ENCODE results near the gene RNF213.

DNA sequence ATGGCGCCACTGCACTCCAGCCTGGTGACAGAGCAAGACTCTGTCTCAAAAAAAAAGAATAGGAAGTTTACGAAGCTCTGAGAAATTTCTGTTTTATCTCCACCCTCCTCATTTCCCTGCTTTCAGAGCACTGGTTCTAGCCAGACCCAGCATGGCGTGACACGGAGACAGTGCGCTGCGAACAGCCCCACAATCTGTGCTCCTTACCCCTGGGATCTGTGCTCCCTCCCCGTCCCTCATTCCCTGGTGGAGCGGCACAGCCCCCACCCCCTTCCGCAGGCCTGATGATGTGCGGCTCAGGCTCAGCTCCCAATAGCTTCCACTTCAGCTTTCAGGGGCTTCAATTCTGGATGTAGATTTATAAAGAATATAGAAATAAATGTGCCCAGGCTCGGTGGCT lies 98.2 kb downstream of the RNF213 start:
- TF ChIP-seq RB1 (IDR thresholded peaks at IDR 0.05; ENCODE audit: borderline replicate concordance) = no peak
- no peak for TF ChIP-seq CTCF (IDR thresholded peaks at IDR 0.05 in 2 of 3, conservative IDR thresholded peaks at IDR 0.05 in 1 of 3; ENCODE audit: control insufficient read depth in 2 of 3, extremely low read depth in 1 of 3, insufficient read depth in 1 of 3, low read depth in 3 of 3, low read length in 3 of 3)
- TF ChIP-seq IRF3 (IDR thresholded peaks at IDR 0.05) = no peak
- TF ChIP-seq BCL11A (IDR thresholded peaks at IDR 0.05; ENCODE audit: low read depth, low read length) = no peak
- no peak for TF ChIP-seq POLR2AphosphoS5 (IDR thresholded peaks at IDR 0.05; ENCODE audit: low read length)
- TF ChIP-seq HDGF (IDR thresholded peaks at IDR 0.05) = no peak

Measured in GM12878 (cell line).